ENCODE results near the gene ARL6. TPM values are rescaled to one million over a fixed set of nuclear protein-coding genes. Genes with fewer than 3 reads are reported as not detected.

The ARL6 gene
- total RNA-seq, 1 donor from 2014 or later, result 4.0 TPM

GRCh38 chr3:97793420-97794019, 29.0 kb downstream of the ARL6 start:
- no peak overlapping the region for H3K4me3 ChIP-seq (ENCODE audit: low read depth, low read length)
- peak; percentile 15 for DNase-seq (ENCODE audit: low read depth)
- peak; percentile 84 for TF ChIP-seq CTCF (conservative IDR thresholded peaks at IDR 0.05; ENCODE audit: low read depth, low read length)

- no peak for DNase-seq (ENCODE audit: low read depth)
- no peak overlapping the region for H3K4me3 ChIP-seq (ENCODE audit: low read depth, low read length)
- TF ChIP-seq CTCF (conservative IDR thresholded peaks at IDR 0.05; ENCODE audit: low read depth, low read length), result no peak
Observed at GRCh38 chr3:97795951-97796350, 31.4 kb downstream of the ARL6 start.

- no peak overlapping the region for H3K4me3 ChIP-seq (ENCODE audit: low read depth, low read length)
- no peak for TF ChIP-seq CTCF (conservative IDR thresholded peaks at IDR 0.05; ENCODE audit: low read depth, low read length)
- no peak for DNase-seq (ENCODE audit: low read depth)
Observed at GRCh38 chr3:97804471-97804870, 39.9 kb downstream of the ARL6 start.

- no peak for DNase-seq (ENCODE audit: low read depth)
- no peak overlapping the region for H3K4me3 ChIP-seq (ENCODE audit: low read depth, low read length)
- TF ChIP-seq CTCF (conservative IDR thresholded peaks at IDR 0.05; ENCODE audit: low read depth, low read length), result no peak
Observed at GRCh38 chr3:97810779-97811390, 46.3 kb downstream of the ARL6 start.

GRCh38 chr3:97815149-97815917, 50.8 kb downstream of the ARL6 start:
- no peak for DNase-seq (ENCODE audit: low read depth)
- TF ChIP-seq CTCF (conservative IDR thresholded peaks at IDR 0.05; ENCODE audit: low read depth, low read length), result no peak
- H3K4me3 ChIP-seq (ENCODE audit: low read depth, low read length), result no peak overlapping the region

GRCh38 chr3:97816811-97817210, 52.3 kb downstream of the ARL6 start:
- H3K4me3 ChIP-seq (ENCODE audit: low read depth, low read length), result no peak overlapping the region
- no peak for TF ChIP-seq CTCF (conservative IDR thresholded peaks at IDR 0.05; ENCODE audit: low read depth, low read length)
- DNase-seq (ENCODE audit: low read depth), result no peak
